GM23338 (cell line): ENCODE results near the gene LDLR. TPM values are rescaled to one million over a fixed set of nuclear protein-coding genes. Genes with fewer than 3 reads are reported as not detected.
"Not testable (repeated sequence)": the region's sequence is repeated elsewhere in the genome, so short reads cannot be mapped to it uniquely, and the experiment has no call there.

Experiments used
- ATAC-seq: fragments of 200-7000 bp; cut with Tn5 transposase; 3 replicates; pipeline ENCODE4 v1.9.1; 2020
- DNase-seq: peaks from one replicate; pipeline ENCODE4 v3.0.0-alpha.2; 2015; ENCODE audit warnings: low spot score
- H2AFZ ChIP-seq: fragments of 200-600 bp; sonication (generic); 2 replicates; pipeline ENCODE4 v1.8.0; 2016; ENCODE audit warnings: antibody characterized with exemption, mild to moderate bottlenecking, moderate library complexity
- H3F3A ChIP-seq: fragments of 200-600 bp; sonication (generic); replicated peaks from 2 replicates; pipeline ENCODE4 v1.8.0; 2017; ENCODE audit warnings: antibody characterized with exemption, mixed run types, low read depth
- H3K27ac ChIP-seq: fragments of 200-600 bp; sonication (generic); 2 replicates; pipeline ENCODE4 v1.6.1; 2016; ENCODE audit warnings: low read depth
- H3K27me3 ChIP-seq: fragments of 200-600 bp; sonication (generic); 2 replicates; pipeline ENCODE4 v1.8.0; 2016; ENCODE audit warnings: mild to moderate bottlenecking, mixed run types, moderate library complexity; ENCODE audit not compliant: insufficient read depth
- H3K36me3 ChIP-seq: fragments of 200-600 bp; sonication (generic); 2 replicates; pipeline ENCODE4 v1.8.0; 2016; ENCODE audit warnings: mild to moderate bottlenecking; ENCODE audit not compliant: insufficient read depth
- H3K4me1 ChIP-seq: fragments of 200-600 bp; sonication (generic); 2 replicates; pipeline ENCODE4 v1.8.0; 2016; ENCODE audit warnings: mild to moderate bottlenecking, moderate library complexity; ENCODE audit not compliant: insufficient read depth
- H3K4me2 ChIP-seq: fragments of 200-600 bp; sonication (generic); 2 replicates; pipeline ENCODE4 v1.7.1; 2017; ENCODE audit warnings: mixed run types
- H3K4me3 ChIP-seq: fragments of 200-600 bp; sonication (generic); 2 replicates; pipeline ENCODE4 v1.6.1; 2016; ENCODE audit warnings: mixed run types
- H3K79me2 ChIP-seq: fragments of 200-600 bp; sonication (generic); replicated peaks from 2 replicates; pipeline ENCODE4 v1.8.0; 2017; ENCODE audit warnings: mild to moderate bottlenecking; ENCODE audit not compliant: insufficient read depth
- H3K9me2 ChIP-seq: fragments of 200-600 bp; sonication (generic); 2 replicates; pipeline ENCODE4 v1.8.0; 2017; ENCODE audit not compliant: insufficient read depth
- H4K20me1 ChIP-seq: fragments of 200-600 bp; sonication (generic); replicated peaks from 2 replicates; pipeline ENCODE4 v1.8.0; 2017; ENCODE audit warnings: mild to moderate bottlenecking; ENCODE audit not compliant: insufficient read depth
- H3K27ac Mint-ChIP-seq: 2 replicates; pipeline ENCODE4 v1.8.0; 2020; ENCODE audit warnings: inconsistent platforms, mild to moderate bottlenecking, moderate library complexity, mixed read lengths
- H3K27me3 Mint-ChIP-seq: 3 replicates; pipeline ENCODE4 v1.8.0; 2022; ENCODE audit warnings: low read depth, mild to moderate bottlenecking, moderate library complexity, mixed read lengths, inconsistent platforms; ENCODE audit not compliant: insufficient read depth, poor library complexity
- H3K36me3 Mint-ChIP-seq: 3 replicates; pipeline ENCODE4 v1.8.0; 2021; ENCODE audit warnings: low read depth, mild to moderate bottlenecking, inconsistent platforms, moderate library complexity, mixed read lengths
- H3K4me1 Mint-ChIP-seq: 3 replicates; pipeline ENCODE4 v1.8.0; 2020; ENCODE audit warnings: mild to moderate bottlenecking, inconsistent platforms, mixed read lengths
- H3K4me3 Mint-ChIP-seq: 3 replicates; pipeline ENCODE4 v1.8.0; 2021; ENCODE audit warnings: moderate library complexity, mild to moderate bottlenecking, inconsistent platforms, mixed read lengths
- H3K9me3 Mint-ChIP-seq: 3 replicates; pipeline ENCODE4 v1.8.0; 2020; ENCODE audit warnings: moderate library complexity, mild to moderate bottlenecking, inconsistent platforms, mixed read lengths
- CREB1 ChIP-seq: fragments of 250-450 bp; sonication (Bioruptor Pico); IDR thresholded peaks from 2 replicates; pipeline ENCODE4 v1.5.0; 2020; ENCODE audit warnings: low read depth, mild to moderate bottlenecking, moderate library complexity
- EZH2 ChIP-seq: fragments of 200-600 bp; sonication (generic); IDR thresholded peaks from one replicate; pipeline ENCODE4 v1.8.0; 2017; ENCODE audit warnings: antibody characterized with exemption, mild to moderate bottlenecking, low read depth; ENCODE audit not compliant: unreplicated experiment
- NANOG ChIP-seq: IDR thresholded peaks from 2 replicates; pipeline ENCODE4 v1.6.1; 2016; ENCODE audit warnings: antibody characterized with exemption, borderline replicate concordance
- POLR2AphosphoS5 ChIP-seq: IDR thresholded peaks from 2 replicates; pipeline ENCODE4 v1.6.1; 2016; ENCODE audit warnings: antibody characterized with exemption, low read depth
- STAT1 ChIP-seq: IDR thresholded peaks from one replicate; pipeline ENCODE4 v1.6.1; 2016; ENCODE audit warnings: antibody characterized with exemption; ENCODE audit not compliant: unreplicated experiment
- ZNF114 ChIP-seq: fragments of 250-450 bp; sonication (Bioruptor Pico); IDR thresholded peaks from 2 replicates; pipeline ENCODE4 v1.5.0; 2020; ENCODE audit warnings: mild to moderate bottlenecking, moderate library complexity
- ZNF331 ChIP-seq: fragments of 250-450 bp; sonication (Bioruptor Pico); IDR thresholded peaks from 2 replicates; pipeline ENCODE4 v1.5.0; 2020; ENCODE audit warnings: low read depth, mild to moderate bottlenecking, moderate library complexity
- ZNF462 ChIP-seq: fragments of 250-450 bp; sonication (Bioruptor Pico); IDR thresholded peaks from 2 replicates; pipeline ENCODE4 v1.5.0; 2020; ENCODE audit warnings: mild to moderate bottlenecking, moderate library complexity
- polyA plus RNA-seq: library from polyadenylated mRNA; unstranded; fragments of >200 nt; fragmentation: Nextera tagmentation; extraction: Ambion mirVana; gene quantifications from 2 replicates; pipeline ENCODE4 v1.2.1, GENCODE V29; 2016
- total RNA-seq: library from RNA; depleted of rRNA; stranded (reverse); fragments of >200 nt; shearing (Covaris generic); gene quantifications from 2 replicates; pipeline ENCODE4 v1.2.3, GENCODE V29; 2014

Gene LDLR
- total and polyA plus RNA-seq, 2 experiments from 2014 or later: 57.6 to 180 TPM

GRCh38 chr19:11123114-11123513 lies 33.9 kb downstream of the LDLR start (continued):
- TF ChIP-seq CREB1 (CRISPR knock-in tag) (no peak), STAT1 (no peak), NANOG (no peak), POLR2AphosphoS5 (no peak), EZH2 (no peak), ZNF331 (CRISPR knock-in tag) (no peak), ZNF114 (CRISPR knock-in tag) (no peak), ZNF462 (CRISPR knock-in tag) (no peak)

- H3K4me3 ChIP-seq, H3K9me3 Mint-ChIP-seq, H3K27me3 ChIP-seq, H3K4me2 ChIP-seq, H3K4me1 Mint-ChIP-seq, H3K9me2 ChIP-seq, H3K27ac ChIP-seq, H3K4me3 Mint-ChIP-seq, H3K27ac Mint-ChIP-seq, ATAC-seq, H3K4me1 ChIP-seq, DNase-seq, H3K27me3 Mint-ChIP-seq, H2AFZ ChIP-seq: not testable (repeated sequence)
- Histone ChIP-seq H4K20me1 (peaks cover 46% of the 10 kb centered on the region), H3K79me2 (peaks cover 14% of the 10 kb centered on the region; the same call in 1 of the 2 replicates), H3K36me3 (peaks cover 95% of the 10 kb centered on the region), H3F3A (peaks cover 80% of the 10 kb centered on the region)
- H3K36me3 Mint-ChIP-seq: peaks cover 96% of the 10 kb centered on the region
Observed at GRCh38 chr19:11124157-11124556, 34.9 kb downstream of the LDLR start.
